HG02678 (cell line): Measurements from ENCODE around the gene RPGR.

Experiments
- ATAC-seq: cut with Tn5 transposase; IDR thresholded peaks from one replicate; pipeline ENCODE4 v1.9.1; 2021; ENCODE audit warnings: mild to moderate bottlenecking, moderate library complexity; ENCODE audit not compliant: unreplicated experiment

RPGR gene

GRCh38 chrX:38268011-38268410 lies 59.3 kb downstream of the RPGR start:
- ATAC-seq = no peak

DNA sequence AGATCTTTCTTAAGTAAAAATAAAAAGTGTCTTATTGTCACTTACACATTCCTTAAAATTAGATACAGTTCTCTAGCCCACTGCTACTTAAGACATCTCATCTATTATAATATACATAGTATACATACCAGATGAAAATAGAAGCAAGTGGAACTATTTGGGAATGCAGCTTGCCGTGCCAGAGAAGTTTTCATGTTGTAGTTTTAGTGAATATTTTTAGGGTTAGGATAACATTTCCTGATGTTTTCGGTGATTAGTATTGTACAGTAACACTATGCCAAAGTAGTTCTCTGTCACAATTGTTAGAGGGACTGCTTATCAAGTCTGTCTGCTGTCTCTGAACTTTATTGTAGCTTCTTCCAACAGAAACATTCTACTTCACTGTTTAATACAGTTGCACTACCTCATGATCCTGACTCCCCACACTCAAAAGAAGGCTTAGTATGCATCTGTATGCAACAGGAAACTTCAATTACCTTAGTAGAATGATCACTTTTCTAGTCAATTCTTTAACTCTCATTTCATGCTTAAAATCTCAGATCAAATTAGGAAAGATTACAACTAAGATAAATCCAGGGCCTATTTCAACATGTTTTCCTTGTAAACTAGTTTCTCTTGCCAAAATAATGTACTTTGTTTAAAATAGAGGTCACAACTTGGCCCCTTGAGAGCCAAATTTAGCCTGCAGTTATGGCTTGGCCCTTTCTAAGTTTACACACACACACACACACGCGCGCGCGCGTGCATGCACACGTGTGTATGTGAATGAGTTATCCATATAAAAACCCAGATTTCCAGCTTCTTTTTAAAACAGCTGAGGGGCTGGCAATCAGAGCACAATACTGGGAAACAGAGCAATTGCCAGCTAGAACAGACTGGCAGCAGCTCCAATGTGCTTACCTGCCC lies 64.3 kb downstream of the RPGR start:
- ATAC-seq = no peak

DNA sequence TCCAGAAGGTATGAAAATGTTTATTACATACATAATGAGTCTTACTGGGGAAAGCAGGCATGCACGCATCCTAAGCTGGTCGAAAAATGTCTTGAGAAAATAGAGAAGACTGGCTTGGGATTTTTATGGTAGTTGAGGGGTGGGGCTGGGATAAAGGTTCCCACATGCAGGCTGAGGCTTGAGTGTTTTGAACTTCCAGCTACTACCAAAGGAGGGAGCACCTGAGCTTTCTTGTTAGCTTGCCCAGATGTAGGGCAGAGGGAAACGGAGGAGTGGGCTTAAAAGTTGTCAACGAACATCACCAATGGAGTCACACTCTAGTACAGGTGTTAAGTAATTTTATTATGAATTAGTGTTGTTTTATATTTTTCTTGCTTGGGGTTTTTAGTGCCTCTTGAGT lies 67.1 kb downstream of the RPGR start:
- ATAC-seq = peak; percentile 76

- ATAC-seq = no peak
Observed at GRCh38 chrX:38256019-38256418, 71.3 kb downstream of the RPGR start.

DNA sequence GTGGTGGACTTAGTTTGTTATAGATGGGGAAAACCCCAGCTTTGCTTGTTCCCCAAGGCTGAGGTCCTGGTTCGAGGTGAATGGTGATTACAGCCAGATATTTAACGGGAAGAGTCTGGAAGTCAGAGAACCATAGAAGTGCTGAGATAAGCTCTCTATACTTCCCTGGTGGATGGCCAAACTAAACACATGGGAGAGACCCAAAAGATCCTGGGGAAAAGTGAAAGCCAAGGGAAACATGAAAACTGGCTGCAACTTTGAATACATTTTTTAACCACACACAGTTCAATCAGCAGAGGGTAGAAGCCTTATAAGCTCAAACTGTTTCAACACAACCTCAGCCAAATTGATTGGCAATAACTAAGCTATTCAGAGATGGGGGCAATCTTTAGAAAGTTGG lies 77.3 kb downstream of the RPGR start:
- no peak for ATAC-seq

GRCh38 chrX:38247051-38247450 lies 80.3 kb downstream of the RPGR start:
- ATAC-seq = no peak

- no peak for ATAC-seq
Observed at GRCh38 chrX:38240541-38240940, 86.8 kb downstream of the RPGR start.

GRCh38 chrX:38236901-38237615 lies 90.3 kb downstream of the RPGR start:
- ATAC-seq = no peak

DNA sequence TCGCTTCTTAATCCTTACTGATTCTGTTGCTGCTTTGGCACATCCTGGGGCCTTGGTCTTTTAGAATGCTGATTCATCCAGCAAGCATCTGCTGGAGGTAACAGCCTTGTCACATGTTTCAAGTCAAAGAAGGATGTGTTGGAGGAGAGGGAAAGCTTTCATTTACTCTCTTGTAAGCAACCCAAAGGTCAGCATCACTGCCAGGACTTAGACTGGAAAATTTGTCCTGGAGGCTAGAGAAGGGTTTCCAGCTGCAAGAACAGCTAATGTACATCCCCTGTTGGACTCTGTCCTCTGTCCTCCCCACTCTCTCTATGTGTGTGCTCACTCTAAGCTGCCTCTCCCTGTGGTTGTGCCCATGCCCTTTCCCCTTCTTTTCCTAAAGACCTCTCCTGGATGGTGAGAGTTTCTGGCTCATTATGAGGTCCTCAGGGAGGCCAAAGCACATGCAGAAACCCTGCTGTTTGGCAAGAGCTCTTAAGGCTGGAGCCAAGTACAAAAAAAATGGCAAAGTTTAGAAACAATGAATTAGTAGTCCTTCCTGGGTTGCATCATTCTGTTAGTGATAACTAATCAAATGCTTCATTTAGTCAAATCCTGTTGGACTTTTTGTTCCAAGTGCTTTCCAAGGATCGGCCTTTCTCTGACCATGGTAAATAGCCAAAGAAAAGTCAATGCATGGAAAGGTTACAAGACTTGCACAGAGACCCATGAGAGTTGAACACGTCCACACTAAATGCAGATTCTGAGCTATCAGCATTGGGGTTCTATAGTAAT lies 93.2 kb downstream of the RPGR start:
- no peak for ATAC-seq

DNA sequence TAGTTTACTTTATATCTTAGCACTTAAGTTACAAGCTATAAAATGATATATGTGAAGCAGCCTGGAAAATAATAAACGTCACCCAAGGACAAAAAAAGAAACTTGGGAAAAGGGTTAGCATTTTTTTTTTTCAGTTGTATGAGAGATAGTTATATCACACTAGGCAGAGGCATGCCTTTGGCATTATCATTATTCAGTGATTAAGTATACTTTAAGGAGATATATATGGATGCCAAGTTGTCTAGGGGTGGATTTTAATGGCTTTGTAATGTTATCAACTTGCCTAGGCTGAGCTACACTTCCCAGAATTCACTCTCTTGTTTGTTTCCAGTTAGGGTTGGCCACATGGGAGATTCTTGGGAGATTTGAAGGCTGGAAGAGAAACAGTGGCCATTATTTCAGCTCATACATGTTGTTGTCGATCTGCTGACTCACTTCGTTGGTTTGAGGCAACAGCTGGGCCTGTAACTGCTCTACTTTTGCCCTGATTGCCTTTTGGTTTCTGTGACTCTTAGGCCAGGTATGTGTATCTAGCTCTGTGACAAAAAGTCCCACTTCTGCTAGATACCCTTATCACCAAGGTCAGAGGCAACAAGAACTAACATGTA lies 95.1 kb downstream of the RPGR start:
- no peak for ATAC-seq

GRCh38 chrX:38225093-38225492 lies 102.2 kb downstream of the RPGR start:
- no peak for ATAC-seq

DNA sequence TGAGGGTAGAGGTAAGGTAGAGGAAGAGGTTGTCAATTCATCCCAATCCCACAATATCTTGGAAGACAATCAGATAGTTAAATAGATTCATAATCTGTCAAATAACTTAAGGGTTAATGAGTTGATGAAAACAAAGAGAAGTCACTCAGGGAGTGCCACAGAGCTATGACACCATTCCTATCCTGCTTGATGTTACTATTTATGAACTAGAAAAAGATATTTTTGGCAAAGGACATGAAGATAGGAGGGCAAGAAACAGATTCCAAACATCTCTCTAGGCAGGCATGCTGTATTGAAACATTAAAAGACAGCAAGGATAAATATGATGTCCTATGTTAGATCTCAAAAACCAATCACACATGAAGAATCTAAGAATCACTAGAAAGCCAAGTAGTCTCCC lies 103.1 kb downstream of the RPGR start:
- no peak for ATAC-seq

- ATAC-seq = no peak
Observed at GRCh38 chrX:38221391-38221929, 105.8 kb downstream of the RPGR start.

- no peak for ATAC-seq
Observed at GRCh38 chrX:38220415-38221390, 106.6 kb downstream of the RPGR start, which contains the start of gene SRPX. Gene SRPX, minus strand, starts transcription at chrX:38220871. Its CDS starts 79 bp downstream, at chrX:38220792.

DNA sequence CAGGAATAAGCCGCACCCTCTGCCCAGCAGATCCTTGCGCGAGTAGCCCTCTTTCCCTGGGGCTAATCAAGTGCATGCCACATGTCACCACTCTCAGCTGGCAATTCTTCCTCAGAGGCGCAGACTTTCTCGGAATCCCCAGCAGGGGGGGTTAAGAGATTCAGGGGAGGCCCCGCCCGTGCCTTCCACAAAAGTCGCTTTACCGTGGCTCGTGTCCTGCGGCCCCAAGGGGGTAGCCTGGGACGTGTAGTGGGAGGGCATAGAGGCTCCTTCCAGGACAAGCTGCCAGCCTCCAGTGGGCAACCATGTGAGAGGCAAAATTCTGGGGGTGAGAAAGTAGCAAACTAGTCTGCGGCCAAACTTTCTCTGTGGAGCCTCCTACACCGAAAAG lies 107.3 kb downstream of the RPGR start:
- no peak for ATAC-seq
